PFSK-1 (cell line): ENCODE results near the gene SLFN12L.

ENCODE experiments used
- POLR2AphosphoS5 ChIP-seq: IDR thresholded peaks from 2 replicates; pipeline ENCODE4 v1.6.1; 2012; ENCODE audit warnings: low read depth, mild to moderate bottlenecking, control low read depth, low read length, moderate library complexity
- TAF1 ChIP-seq: IDR thresholded peaks from 2 replicates; pipeline ENCODE4 v1.6.1; 2012; ENCODE audit warnings: low read length, control low read depth, borderline replicate concordance; ENCODE audit not compliant: insufficient read depth
- TF ChIP-seq, protein P1 (sequence below), 2 experiments: IDR thresholded peaks; 2 replicates each; pipeline versions ENCODE4 v1.6.1 to v1.8.0; 2011 to 2012; ENCODE audit warnings: low read depth in 2 of 2, low read length in 2 of 2, control low read depth in 1 of 2, inconsistent platforms in 1 of 2, mild to moderate bottlenecking in 1 of 2, moderate library complexity in 1 of 2; ENCODE audit not compliant: insufficient read depth in 1 of 2

DNA sequence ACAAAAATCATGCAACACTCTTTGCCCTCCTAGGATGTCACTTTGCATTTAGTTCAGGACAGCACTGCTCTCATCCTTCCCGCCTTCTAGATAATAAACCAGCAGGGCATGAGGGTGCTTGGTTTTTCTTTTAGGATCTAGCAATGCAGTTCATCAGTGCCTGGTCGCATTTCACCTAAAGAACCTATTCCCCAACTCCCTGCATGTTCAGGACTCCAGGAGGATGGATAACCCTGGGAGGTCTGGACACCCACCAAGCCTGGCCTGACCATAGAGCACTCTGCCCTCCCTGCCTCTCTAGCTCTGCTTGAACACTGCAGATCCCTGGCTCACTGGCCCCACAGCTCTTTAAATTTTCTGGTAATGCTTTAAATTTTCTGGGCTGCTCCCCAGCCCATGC is 107.8 kb downstream of the SLFN12L start:
- TF ChIP-seq TAF1 (no peak), POLR2AphosphoS5 (no peak)
- TF ChIP-seq, protein P1, sequence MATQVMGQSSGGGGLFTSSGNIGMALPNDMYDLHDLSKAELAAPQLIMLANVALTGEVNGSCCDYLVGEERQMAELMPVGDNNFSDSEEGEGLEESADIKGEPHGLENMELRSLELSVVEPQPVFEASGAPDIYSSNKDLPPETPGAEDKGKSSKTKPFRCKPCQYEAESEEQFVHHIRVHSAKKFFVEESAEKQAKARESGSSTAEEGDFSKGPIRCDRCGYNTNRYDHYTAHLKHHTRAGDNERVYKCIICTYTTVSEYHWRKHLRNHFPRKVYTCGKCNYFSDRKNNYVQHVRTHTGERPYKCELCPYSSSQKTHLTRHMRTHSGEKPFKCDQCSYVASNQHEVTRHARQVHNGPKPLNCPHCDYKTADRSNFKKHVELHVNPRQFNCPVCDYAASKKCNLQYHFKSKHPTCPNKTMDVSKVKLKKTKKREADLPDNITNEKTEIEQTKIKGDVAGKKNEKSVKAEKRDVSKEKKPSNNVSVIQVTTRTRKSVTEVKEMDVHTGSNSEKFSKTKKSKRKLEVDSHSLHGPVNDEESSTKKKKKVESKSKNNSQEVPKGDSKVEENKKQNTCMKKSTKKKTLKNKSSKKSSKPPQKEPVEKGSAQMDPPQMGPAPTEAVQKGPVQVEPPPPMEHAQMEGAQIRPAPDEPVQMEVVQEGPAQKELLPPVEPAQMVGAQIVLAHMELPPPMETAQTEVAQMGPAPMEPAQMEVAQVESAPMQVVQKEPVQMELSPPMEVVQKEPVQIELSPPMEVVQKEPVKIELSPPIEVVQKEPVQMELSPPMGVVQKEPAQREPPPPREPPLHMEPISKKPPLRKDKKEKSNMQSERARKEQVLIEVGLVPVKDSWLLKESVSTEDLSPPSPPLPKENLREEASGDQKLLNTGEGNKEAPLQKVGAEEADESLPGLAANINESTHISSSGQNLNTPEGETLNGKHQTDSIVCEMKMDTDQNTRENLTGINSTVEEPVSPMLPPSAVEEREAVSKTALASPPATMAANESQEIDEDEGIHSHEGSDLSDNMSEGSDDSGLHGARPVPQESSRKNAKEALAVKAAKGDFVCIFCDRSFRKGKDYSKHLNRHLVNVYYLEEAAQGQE (IDR thresholded peaks at IDR 0.05; ENCODE audit: insufficient read depth in 1 of 2, low read depth in 2 of 2, low read length in 2 of 2), result no peak
